DMS53 (cell line): ENCODE measurements around the gene NKD1.

Source experiments
- DNase-seq: peaks from one replicate; lab custom pipeline; 2025; lab: John Stamatoyannopoulos, UW

The NKD1 gene

GRCh38 chr16:50696126-50696525 is 147.9 kb downstream of the NKD1 start:
- no peak for DNase-seq

GRCh38 chr16:50696575-50697420 is 148.6 kb downstream of the NKD1 start:
- DNase-seq = peak; percentile 64

- no peak for DNase-seq
Observed at GRCh38 chr16:50697421-50697715, 149.2 kb downstream of the NKD1 start.

GRCh38 chr16:50697881-50698767 is 149.9 kb downstream of the NKD1 start:
- peak; percentile 59 for DNase-seq
